T-helper 2 cell treated with Interferon-gamma antibody and Interleukin-4, amounts not matched to agents 5 μg/mL and 100 μg/mL, for 36 hours (primary cell): Measurements from ENCODE around the gene MRPL28.
"Not testable (repeated sequence)": the region's sequence is repeated elsewhere in the genome, so short reads cannot be mapped to it uniquely, and the experiment has no call there.

Source experiments
- DNase-seq: peaks from one replicate; pipeline ENCODE4 v3.0.0; 2021; ENCODE audit warnings: low spot score
- H3K27ac Mint-ChIP-seq: one replicate; pipeline ENCODE4 v1.8.0; 2021; ENCODE audit warnings: mild to moderate bottlenecking, mixed read lengths
- H3K27me3 Mint-ChIP-seq: one replicate; pipeline ENCODE4 v1.8.0; 2021; ENCODE audit warnings: low read depth, mixed read lengths
- H3K36me3 Mint-ChIP-seq: one replicate; pipeline ENCODE4 v1.8.0; 2021; ENCODE audit warnings: low read depth, mixed read lengths
- H3K4me1 Mint-ChIP-seq: one replicate; pipeline ENCODE4 v1.8.0; 2021; ENCODE audit warnings: low read depth, mixed read lengths
- H3K4me3 Mint-ChIP-seq: one replicate; pipeline ENCODE4 v1.8.0; 2022; ENCODE audit warnings: mild to moderate bottlenecking, moderate library complexity, mixed read lengths
- H3K9me3 Mint-ChIP-seq: one replicate; pipeline ENCODE4 v1.8.0; 2021; ENCODE audit warnings: mixed read lengths

Gene MRPL28

DNA sequence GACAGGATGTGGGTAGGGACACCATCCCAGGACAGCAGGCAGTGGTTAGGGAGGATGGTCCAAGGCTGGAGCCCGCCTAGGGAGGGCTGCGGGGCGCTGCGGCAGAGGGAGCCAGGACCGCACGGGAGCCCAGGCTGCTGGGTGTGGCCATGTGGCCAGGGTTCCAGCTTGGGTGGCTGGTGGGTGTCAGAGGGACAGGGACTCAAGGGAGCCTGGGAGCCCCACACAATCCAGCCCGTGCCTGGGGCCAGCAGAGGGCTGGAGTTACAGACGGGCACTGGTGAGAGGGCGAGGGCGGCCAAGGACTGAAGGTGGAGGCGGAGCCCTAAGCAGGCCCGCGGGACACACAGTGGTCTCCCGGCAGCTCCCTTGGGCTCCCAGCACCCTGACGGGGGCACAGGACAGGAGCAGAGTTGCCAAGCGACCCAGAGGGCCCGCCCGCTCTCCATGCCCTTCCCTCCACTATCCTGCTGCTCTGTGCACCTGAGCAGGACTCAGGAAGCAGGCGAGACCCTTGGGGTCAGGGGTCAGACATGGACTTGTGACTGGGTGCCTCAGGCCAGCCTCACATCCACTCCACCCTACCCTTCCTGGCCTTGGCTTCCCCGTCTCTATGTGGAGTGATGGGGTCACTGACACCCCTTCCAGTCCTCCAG, 7.1 kb downstream of the MRPL28 start:
- no peaks in the 10 kb centered on the region for H3K27me3 Mint-ChIP-seq
- peaks cover 9% of the 10 kb centered on the region for H3K36me3 Mint-ChIP-seq
- no peaks in the 10 kb centered on the region for H3K4me1 Mint-ChIP-seq
- no peak for DNase-seq
- H3K4me3 Mint-ChIP-seq, result no peak overlapping the region
- no peak overlapping the region for H3K27ac Mint-ChIP-seq
- no peaks in the 10 kb centered on the region for H3K9me3 Mint-ChIP-seq

DNA sequence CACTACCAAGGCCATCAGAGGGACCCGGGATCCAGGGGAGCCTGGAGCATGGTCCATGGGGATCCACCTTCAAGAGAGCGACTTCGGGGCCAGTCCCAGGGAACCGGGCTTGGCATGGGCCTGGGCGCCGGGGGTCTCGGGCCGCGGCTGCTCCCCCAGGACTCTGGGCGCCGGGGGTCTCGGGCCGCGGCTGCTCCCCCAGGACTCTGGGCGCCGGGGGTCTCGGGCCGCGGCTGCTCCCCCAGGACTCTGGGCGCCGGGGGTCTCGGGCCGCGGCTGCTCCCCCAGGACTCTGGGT, 7.7 kb downstream of the MRPL28 start:
- not testable (repeated sequence) for H3K4me3 Mint-ChIP-seq, H3K27me3 Mint-ChIP-seq

DNA sequence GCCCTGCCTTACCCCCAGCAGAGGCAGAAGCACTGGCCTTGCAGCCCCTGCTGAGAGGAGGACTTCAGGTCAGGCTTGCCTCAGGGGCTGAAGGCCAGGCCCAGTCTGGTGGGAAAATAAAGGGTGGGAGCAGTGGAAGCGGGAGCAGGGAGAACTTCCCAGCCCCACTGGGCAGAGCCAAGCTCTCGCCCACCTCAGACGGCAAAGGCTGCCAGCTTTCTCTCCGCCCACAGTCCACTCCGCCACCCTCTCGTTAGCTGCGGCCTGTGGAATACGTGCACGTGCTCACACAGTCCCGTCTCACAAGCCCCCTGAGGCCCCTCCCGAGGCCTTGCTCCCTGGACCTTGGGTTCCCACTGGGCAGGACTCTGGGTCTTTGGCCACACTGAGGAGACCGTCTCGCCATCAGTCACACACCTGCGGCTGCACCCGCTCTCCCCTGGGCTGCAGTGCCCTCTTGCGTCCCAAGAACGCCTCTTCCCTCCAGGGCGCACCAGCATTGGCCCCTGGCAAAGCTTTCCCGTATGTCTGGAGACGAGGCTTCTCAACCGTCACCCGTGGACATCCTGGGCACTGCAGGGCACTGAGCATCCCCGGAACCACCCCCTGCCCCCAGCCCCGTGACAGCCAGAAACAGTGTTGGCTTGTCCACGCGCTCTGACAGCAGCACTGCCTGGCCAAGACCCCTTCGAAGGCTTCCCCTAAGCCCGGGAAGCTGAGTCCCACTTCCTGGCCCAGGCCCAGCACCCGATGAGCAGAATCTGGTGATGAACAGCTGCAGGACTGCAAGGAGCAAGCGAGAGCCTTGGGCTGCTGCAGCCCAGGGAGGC, 8.3 kb downstream of the MRPL28 start:
- Mint-ChIP-seq H3K27ac (peak overlapping the region; percentile 36), H3K36me3 (peaks cover 2% of the 10 kb centered on the region), H3K9me3 (no peaks in the 10 kb centered on the region), H3K4me1 (no peaks in the 10 kb centered on the region), H3K4me3 (peak overlapping the region; percentile 21), H3K27me3 (no peaks in the 10 kb centered on the region)
- DNase-seq, result peak; percentile 61

More for the DNA sequence above, 7.7 kb downstream of the MRPL28 start:
- not testable (repeated sequence) for H3K27ac Mint-ChIP-seq, DNase-seq, H3K36me3 Mint-ChIP-seq, H3K4me1 Mint-ChIP-seq, H3K9me3 Mint-ChIP-seq

DNA sequence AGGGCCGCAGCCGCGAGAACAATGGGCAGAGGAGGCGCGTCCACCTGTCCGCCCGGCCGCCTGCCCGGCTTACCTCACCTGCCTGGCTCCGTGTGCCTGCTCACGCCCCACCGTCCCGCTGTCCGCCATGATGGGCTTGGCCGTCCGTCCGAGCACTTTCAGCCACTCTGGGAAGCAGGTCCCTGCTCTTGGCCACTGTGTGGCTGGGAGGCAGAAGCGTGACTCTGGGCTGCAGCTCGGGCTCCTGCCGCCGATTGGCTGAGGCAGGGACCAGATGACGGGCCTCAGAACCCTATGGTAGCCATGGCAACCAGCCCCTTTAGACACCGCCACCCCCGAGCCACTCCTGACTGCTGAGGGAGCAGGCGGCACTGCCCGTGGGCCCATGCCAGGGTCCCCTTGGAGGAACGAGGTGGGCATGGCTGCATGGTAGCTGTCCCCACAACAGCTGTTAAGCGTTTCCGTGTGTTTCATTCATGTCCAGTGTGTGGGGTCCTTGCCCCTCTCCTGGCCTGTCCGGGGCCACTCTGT, 8.9 kb downstream of the MRPL28 start:
- no peaks in the 10 kb centered on the region for H3K36me3 Mint-ChIP-seq
- H3K27me3 Mint-ChIP-seq, result no peaks in the 10 kb centered on the region
- no peak for DNase-seq
- no peak overlapping the region for H3K27ac Mint-ChIP-seq
- no peak overlapping the region for H3K4me3 Mint-ChIP-seq
- no peaks in the 10 kb centered on the region for H3K9me3 Mint-ChIP-seq
- no peaks in the 10 kb centered on the region for H3K4me1 Mint-ChIP-seq

DNA sequence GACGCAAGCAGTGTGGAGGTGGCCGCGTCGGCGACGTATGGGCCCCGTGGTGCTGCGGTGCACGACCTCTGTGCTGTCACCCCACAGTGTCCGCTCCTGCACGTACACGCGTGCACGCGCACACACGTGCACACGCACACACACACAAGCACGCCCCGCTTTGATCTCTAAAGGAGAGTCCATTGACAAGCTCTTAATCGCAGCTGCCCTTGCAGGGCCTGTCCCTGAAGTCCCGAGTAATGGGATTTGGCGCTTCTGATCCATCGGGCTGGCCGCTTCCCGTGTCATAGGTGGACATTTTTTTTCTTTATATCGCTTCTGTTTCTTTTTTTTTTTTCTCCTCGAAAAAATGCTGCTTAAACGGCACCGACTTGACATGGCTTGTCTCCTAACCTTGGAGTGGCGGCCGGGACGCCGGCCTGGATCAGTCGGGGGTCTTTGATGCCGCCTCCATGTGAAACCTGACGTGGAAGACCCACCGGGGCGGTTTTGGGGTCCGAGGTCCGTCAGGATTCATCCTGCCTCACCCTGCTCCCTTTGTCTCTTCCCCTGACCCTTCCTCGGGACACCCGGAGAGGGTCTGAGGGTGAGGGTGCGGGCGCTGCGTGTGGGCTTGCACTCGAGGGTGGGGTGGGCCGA, 9.5 kb downstream of the MRPL28 start:
- Mint-ChIP-seq H3K27me3 (no peaks in the 10 kb centered on the region), H3K4me1 (no peaks in the 10 kb centered on the region), H3K4me3 (no peak overlapping the region), H3K27ac (no peak overlapping the region), H3K36me3 (no peaks in the 10 kb centered on the region), H3K9me3 (no peaks in the 10 kb centered on the region)
- DNase-seq, result no peak

DNA sequence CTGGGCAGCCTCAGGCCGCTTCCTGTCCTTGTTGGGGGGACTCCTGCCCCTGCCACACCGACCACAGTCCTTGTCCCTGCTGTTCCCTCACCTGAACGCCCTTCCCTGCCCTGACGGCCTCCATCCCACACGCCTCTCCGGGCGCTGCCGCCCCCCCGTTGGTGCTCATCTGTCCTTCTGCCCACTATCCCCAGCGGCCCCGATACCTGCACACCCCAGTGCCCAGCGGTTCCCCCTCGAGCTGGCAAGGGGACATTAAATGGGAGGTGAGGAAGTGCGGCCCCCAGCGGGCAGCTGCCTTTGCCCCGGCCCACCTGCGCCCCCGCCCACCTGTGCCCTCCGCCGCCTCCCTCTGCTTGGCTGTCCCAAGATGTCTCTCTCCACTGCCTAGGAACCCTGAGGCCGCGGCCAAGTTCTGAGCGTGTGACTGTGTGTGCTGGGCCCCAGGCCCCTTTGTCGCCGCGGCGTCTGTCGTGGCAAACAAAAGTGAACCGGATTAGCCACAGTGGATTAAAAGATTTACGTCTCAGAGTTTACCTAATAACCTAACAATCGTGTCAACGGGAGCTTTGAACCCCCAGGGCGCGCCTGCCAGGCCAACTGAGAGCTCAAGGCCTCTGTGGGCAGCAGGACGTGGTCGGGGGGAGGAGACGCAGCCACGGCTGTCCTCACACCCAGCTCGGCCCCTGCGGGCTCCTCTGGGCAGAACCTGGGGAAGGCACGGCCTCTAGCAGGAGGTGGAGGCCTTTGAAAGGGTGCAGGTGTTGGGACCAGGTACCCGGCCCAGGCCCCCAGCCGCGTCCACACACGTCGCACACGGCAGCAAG, 10.3 kb downstream of the MRPL28 start:
- H3K4me1 Mint-ChIP-seq, result peaks cover 3% of the 10 kb centered on the region
- no peak overlapping the region for H3K4me3 Mint-ChIP-seq
- no peaks in the 10 kb centered on the region for H3K9me3 Mint-ChIP-seq
- H3K27ac Mint-ChIP-seq, result no peak overlapping the region
- H3K27me3 Mint-ChIP-seq, result no peaks in the 10 kb centered on the region
- no peaks in the 10 kb centered on the region for H3K36me3 Mint-ChIP-seq
- DNase-seq, result no peak

DNA sequence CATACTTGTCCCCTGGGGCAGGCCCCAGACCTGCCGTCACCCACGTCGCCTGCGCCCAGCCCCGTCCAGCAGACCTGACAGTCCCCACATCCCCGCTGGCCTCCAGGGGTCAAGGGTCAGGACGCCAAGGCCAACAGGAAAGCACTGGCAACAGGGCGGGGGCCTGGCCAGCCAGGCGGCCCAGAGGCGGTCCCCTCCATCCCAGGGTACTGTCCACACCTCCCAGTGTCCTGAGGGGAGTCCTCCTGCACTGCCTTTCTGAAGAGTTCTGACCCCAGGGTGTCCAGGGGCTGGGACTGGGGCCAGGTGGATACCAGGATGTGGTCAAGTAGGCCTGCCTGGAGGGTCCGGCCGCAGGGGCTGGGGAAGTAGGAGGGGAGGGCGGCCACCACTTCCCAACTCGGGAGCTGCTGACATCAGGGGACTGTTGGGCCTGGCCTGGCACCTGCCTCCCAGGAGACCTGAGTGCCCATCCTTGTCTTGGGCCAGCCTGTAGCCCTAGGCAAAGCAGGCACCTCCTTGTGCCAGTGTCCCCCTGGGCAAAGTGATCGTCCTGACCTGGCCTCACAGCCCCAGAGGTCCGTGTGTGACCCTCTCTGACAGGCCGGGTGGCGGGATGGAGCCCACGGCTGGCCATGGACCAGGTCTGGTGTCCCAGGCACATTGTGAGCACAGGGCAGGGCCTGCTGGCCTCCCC, 11.1 kb downstream of the MRPL28 start:
- no peak overlapping the region for H3K4me3 Mint-ChIP-seq
- H3K9me3 Mint-ChIP-seq, result no peaks in the 10 kb centered on the region
- H3K4me1 Mint-ChIP-seq, result peaks cover 4% of the 10 kb centered on the region
- H3K36me3 Mint-ChIP-seq, result no peaks in the 10 kb centered on the region
- H3K27me3 Mint-ChIP-seq, result no peaks in the 10 kb centered on the region
- no peak for DNase-seq
- no peak overlapping the region for H3K27ac Mint-ChIP-seq

DNA sequence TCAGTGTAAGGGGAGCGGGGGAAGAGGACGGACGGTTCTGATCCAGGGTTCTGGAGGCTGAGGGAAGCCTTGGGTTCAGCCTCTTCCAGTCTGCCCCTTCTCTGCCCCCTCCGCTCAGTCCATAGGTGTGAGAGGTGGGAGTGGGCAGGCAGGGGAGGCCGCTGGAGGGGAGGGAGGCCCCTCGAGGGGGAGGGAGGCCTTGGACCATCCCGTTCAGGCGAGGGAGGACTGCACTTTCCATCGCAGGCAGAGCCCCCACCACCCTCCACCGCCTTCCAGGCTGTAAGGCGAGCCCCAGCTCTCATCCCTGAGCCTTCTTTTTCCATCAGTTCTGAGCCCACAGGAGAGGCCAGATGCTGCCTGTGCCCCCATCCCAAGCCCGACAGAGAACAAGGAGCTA, 13.6 kb downstream of the MRPL28 start:
- Mint-ChIP-seq H3K4me3 (no peak overlapping the region), H3K4me1 (peaks cover 4% of the 10 kb centered on the region)

DNA sequence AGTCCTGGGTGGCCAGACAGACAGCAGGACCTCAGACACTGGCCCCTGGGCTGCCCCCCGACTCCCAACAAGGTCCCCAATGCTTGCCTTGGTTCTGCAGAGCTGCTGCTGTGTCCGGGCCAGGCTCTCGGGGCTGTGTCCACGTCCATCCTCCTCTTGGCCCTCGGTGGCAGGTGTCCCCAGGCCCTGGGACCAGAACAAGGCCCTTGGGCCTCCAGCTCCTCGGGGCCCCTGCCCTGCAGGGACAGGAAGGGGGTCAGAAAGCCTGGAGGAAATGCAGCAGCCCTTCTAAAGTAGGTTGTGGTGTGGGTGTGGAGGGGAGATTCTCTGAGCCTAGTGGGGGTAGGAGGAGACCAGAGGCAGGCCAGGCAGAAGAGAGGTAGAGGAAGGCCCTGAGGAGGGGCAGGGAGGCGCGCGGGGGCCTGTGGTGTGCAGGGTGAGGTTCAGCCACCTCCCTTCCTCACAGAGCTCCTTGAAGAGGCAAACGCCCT, 15.3 kb downstream of the MRPL28 start:
- no peak for DNase-seq
- Mint-ChIP-seq H3K36me3 (peaks cover 7% of the 10 kb centered on the region), H3K27ac (peak overlapping the region; percentile 26), H3K4me3 (peak overlapping the region; percentile 24), H3K4me1 (peaks cover 14% of the 10 kb centered on the region), H3K27me3 (no peaks in the 10 kb centered on the region), H3K9me3 (no peaks in the 10 kb centered on the region)

More for the DNA sequence above, 13.6 kb downstream of the MRPL28 start:
- DNase-seq, result no peak
- no peaks in the 10 kb centered on the region for H3K9me3 Mint-ChIP-seq
- H3K27ac Mint-ChIP-seq, result no peak overlapping the region
- no peaks in the 10 kb centered on the region for H3K36me3 Mint-ChIP-seq
- no peaks in the 10 kb centered on the region for H3K27me3 Mint-ChIP-seq

DNA sequence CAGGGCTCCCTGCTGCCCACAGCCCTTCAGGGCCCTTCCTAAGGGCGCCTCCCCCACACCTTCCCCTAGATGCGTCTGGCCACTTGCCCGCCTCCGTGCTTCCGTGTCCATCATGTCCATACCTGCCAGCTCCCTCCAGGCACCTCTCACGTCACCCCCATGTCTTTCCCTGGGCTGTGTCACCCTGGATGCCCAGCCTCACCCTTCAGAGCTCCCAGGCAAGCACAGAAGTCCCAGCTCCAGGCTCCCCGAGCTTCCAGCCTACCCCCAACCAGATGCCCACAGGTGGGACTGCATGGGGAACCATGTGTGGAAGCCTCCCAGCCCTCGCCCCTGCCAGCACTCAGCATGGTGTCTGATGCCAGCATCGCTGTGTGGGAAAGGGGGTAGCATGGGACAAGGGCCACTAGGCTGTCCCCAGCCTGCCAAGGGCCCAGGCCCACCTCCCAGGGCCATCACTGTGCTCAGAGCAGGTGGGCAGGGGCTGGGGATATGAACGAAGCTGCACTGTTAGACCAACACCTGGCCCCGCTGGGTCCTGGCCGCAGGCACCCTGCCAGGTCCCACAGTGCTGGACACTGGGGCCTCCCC, 16.0 kb downstream of the MRPL28 start:
- H3K9me3 Mint-ChIP-seq, result no peaks in the 10 kb centered on the region
- no peaks in the 10 kb centered on the region for H3K27me3 Mint-ChIP-seq
- peaks cover 17% of the 10 kb centered on the region for H3K4me1 Mint-ChIP-seq
- peaks cover 7% of the 10 kb centered on the region for H3K36me3 Mint-ChIP-seq
- H3K4me3 Mint-ChIP-seq, result peak overlapping the region; percentile 51
- H3K27ac Mint-ChIP-seq, result no peak overlapping the region
- no peak for DNase-seq

DNA sequence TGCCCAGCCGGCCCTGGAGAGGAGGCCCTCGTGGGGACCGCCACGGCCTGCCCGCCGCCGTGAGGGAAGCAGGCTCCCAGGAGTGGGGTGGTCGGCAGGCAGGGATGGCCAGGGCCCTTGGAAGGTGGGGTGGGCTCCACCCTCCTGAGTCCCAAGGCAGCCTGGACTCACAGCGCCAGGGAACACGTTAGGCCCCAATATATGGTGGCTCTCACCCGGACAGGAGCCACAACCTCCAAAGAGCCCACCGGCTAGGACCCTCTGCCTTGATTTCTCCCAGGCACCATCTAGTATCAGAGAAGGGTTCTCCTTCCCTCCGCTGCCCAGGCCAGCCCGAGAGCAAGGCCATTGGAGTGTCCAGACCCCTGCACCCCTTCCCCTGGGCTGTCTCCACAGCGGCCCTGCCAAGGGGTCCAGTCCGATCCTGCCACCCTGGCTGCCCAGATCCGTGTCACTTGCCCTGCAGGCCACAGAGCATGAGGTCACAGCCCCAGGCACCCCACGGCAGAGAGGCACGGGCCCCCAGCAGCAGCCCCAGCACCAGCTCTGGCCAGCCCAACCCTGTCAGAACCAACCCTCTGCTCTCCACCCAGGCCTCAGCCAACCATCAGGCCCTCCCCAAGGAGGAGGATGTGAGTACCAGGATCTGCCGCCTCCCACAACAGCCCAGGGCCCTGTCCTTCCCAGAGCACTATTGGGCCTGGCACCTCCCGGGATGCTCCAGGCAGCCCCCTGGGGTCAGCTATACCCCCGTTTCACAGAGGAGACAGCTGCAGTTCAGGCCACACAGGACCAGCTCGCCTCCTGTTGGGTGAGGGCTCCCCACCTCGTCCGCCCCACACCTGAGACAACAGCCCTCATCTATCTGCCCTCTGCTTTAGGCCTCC, 16.7 kb downstream of the MRPL28 start:
- peak overlapping the region; percentile 51 for H3K4me3 Mint-ChIP-seq
- DNase-seq, result no peak
- H3K4me1 Mint-ChIP-seq, result peaks cover 21% of the 10 kb centered on the region
- no peak overlapping the region for H3K27ac Mint-ChIP-seq
- H3K9me3 Mint-ChIP-seq, result no peaks in the 10 kb centered on the region
- no peaks in the 10 kb centered on the region for H3K27me3 Mint-ChIP-seq
- peaks cover 9% of the 10 kb centered on the region for H3K36me3 Mint-ChIP-seq
